Hypothalamus (tissue), 51 donors: ENCODE measurements around the gene CIART.
"Not testable (repeated sequence)": the region's sequence is repeated elsewhere in the genome, so short reads cannot be mapped to it uniquely, and the experiment has no call there.

Experiments
- DNase-seq, 51 donors: peaks; one replicate each; lab custom pipeline; 2025; lab: John Stamatoyannopoulos, UW

CIART gene, protein sequence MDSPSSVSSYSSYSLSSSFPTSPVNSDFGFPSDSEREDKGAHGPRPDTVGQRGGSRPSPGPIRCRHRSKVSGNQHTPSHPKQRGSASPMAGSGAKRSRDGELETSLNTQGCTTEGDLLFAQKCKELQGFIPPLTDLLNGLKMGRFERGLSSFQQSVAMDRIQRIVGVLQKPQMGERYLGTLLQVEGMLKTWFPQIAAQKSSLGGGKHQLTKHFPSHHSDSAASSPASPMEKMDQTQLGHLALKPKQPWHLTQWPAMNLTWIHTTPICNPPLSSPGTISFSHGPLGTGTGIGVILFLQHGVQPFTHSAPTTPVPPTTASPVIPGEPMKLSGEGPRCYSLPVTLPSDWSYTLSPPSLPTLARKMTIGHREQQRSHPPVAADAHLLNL

GRCh38 chr1:150281758-150282557 is at the start of gene CIART:
TSS of gene CIART (plus strand) at chr1:150282554. CDS start at chr1:150283268, 714 bp downstream.
- DNase-seq, result peak; percentile 41 to 98 (median 90)

GRCh38 chr1:150232921-150233320 is 49.4 kb upstream of the CIART start:
- not testable (repeated sequence) for DNase-seq

GRCh38 chr1:150233359-150234308 is 48.7 kb upstream of the CIART start:
- DNase-seq, result peak in 3 of 51 donors; percentile 9 to 68 (median 29)

- DNase-seq, result peak in 1 of 51 donors; percentile 50
Observed at GRCh38 chr1:150234309-150234565, 48.1 kb upstream of the CIART start.

DNA sequence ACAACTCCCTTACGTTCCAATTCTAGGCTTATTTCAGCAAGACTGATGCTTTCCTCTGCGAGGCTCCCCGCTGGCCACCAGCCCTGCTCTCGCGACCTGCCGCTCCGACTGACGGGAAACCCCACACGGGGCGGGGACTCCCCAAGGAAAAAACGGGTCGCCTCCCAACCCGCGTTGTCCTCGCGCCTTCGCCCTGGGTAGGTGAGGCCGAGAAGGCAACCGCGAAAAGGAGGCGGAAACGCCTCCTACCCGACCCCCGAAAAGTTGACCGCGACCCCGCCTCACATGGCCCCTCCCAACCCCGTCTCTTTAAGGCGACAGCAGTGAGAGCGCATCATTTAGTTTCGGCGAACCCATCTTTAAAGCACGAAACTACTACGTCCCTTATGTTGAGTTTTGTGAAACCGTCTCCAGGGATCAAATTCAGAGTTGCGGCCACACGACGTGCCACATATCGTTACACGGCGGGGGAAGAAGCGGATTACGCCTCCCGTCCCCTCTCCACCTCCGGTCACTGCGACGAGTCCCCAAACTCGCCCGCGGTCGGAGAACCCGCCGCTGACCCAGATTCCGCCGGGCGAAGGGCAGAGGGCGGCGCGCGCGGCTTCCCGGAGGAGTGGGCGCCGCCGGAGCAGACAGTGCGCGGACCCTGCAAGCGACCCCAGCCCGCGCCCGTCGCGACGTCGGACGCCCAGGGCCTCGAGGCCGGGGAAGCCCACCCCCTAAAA is 47.6 kb upstream of the CIART start:
- peak in 50 of 51 donors; percentile 30 to 79 (median 62) for DNase-seq

DNA sequence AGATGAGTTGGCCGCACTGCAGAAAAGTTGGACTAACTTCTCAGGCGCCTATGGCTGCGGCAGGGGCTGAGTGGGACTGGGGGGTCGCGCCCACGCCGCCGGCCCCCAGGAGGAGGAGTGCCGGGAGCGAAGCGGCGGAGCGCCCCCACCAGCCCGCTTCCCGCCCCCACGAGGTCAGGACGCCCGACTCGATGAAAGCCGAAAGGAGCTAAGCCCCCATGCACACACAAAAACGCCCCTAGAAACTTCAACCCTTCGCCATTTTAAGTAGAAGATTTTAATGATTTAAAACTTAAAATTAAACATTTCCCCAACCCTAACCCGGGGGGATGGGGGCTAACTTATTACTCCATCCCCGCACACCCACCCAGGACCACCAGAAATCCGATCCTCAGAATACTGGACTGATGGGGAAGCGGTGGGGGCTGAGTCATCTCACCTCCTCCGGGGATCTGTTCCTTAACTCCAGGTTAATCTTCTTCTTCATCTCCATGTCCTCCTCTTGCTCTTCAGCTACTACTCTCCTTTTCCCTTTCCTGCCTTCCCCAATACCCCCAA is 47.0 kb upstream of the CIART start:
- peak in 13 of 51 donors; percentile 20 to 55 (median 36) for DNase-seq

- DNase-seq, result peak; percentile 32 to 98 (median 88)
Observed at GRCh38 chr1:150235852-150236613, 46.3 kb upstream of the CIART start, which contains the start of gene ANP32E. TSS of gene ANP32E (minus strand) at chr1:150236112. CDS start at chr1:150235786, 326 bp downstream.

- DNase-seq, result no peak
Observed at GRCh38 chr1:150236614-150237100, 45.7 kb upstream of the CIART start.

DNA sequence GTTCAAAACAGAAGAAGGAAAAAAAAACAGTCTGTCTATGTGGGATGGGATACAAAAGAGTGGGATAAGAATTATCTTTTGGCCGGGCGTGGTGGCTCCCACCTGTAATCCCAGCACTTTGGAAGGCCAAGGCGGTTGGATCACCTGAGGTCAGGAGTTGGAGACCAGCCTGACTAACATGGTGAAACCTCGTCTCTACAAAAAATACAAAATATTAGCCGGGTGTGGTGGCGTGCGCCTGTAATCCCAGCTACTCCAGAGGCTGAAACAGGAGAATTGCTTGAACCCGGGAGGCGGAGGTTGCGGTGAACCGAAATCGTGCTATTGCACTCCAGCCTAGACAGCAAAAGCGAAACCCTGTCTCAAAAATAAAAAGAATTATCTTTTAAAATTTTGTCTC is 45.2 kb upstream of the CIART start:
- DNase-seq, result not testable (repeated sequence)

GRCh38 chr1:150237746-150238145 is 44.6 kb upstream of the CIART start:
- DNase-seq, result no peak

- no peak for DNase-seq
Observed at GRCh38 chr1:150243003-150243402, 39.4 kb upstream of the CIART start.

DNA sequence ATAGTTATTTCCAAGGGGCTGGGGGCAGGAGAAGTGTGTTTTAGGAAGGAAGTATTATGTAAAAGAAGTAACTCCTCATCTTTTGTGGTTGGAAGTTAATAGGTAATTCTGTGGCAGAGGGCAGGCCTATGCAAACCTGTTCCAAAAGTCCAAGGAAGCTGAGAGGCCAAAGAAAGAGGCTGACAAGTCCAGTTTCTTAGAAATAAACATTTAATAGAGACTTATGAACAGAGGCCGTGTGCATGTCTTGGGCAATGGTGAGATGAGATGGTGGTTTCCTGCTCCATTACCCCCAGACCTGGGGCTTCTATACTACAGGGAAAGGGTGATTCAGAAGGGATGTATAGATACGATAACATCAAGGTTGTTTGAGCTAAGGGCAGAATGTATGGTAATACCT is 32.4 kb upstream of the CIART start:
- no peak for DNase-seq

- DNase-seq, result peak in 2 of 51 donors; percentile 71 to 81
Observed at GRCh38 chr1:150256198-150256553, 26.2 kb upstream of the CIART start.

DNA sequence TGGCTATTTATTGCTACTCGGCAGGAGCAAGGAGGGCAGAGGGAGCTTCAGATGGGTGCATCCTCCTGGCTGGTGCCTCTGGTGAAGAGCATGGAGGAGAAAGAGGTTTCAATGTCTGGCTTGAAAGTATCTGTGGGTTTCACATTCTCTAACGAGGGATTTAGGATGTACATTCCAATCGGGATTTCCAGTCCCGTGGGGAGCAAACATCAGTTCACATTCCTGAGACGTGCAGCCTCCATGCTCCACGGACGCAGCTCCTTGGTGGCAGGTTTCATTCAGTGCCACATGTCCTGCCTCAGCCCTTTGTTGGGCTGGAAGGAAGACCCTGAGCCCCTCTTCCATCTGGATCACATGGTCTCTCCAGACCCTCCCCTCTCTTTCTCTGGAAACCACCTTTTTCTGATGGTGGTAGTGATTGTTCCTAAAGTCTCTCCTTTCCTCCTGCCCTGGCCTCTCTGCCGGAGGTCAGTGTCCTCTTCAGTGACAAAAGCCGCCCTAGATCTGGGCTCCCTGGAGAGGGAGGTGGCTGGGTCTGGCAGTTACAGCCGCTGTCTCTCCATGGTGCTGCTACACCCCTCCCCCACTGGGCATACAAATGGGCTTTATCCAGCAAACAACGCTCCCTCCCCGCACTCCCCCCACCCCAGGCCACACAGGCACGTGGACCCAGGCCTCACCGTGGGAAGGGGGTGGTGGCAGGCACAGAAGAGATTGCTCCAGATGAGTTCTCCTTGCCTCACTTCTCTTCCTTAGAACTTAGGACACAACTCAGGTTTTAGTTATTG is 25.6 kb upstream of the CIART start:
- DNase-seq, result peak in 44 of 51 donors; percentile 14 to 92 (median 68)

- DNase-seq, result peak in 44 of 51 donors; percentile 7 to 82 (median 46)
Observed at GRCh38 chr1:150257624-150258585, 24.4 kb upstream of the CIART start, which contains the start of gene CA14. TSS of gene CA14 (plus strand) at chr1:150257774. CDS start at chr1:150258129, 355 bp downstream.

GRCh38 chr1:150259217-150259616 is 23.1 kb upstream of the CIART start:
- DNase-seq, result peak in 27 of 51 donors; percentile 1 to 54 (median 23)
